Mesenteric fat pad (tissue), 1 donor: ENCODE results near the gene POLDIP3. TPM values are rescaled to one million over a fixed set of nuclear protein-coding genes. Genes with fewer than 3 reads are reported as not detected.

Experiments used
- DNase-seq: peaks from one replicate; pipeline ENCODE4 v3.0.0-alpha.2; 2020; ENCODE audit warnings: low spot score
- total RNA-seq: library from RNA; stranded (reverse); fragmentation: NEBNext Ultra II Directional; extraction: Animal tissue kit (Norgen Biotek cat#: 25700); gene quantifications from one replicate; pipeline ENCODE4 v1.2.1, GENCODE V29; 2021
- donor health status: DM: yes; HTN: yes; CAD: no.

Gene POLDIP3
- total RNA-seq, 1 donor from 2014 or later: 38.2 TPM

DNA sequence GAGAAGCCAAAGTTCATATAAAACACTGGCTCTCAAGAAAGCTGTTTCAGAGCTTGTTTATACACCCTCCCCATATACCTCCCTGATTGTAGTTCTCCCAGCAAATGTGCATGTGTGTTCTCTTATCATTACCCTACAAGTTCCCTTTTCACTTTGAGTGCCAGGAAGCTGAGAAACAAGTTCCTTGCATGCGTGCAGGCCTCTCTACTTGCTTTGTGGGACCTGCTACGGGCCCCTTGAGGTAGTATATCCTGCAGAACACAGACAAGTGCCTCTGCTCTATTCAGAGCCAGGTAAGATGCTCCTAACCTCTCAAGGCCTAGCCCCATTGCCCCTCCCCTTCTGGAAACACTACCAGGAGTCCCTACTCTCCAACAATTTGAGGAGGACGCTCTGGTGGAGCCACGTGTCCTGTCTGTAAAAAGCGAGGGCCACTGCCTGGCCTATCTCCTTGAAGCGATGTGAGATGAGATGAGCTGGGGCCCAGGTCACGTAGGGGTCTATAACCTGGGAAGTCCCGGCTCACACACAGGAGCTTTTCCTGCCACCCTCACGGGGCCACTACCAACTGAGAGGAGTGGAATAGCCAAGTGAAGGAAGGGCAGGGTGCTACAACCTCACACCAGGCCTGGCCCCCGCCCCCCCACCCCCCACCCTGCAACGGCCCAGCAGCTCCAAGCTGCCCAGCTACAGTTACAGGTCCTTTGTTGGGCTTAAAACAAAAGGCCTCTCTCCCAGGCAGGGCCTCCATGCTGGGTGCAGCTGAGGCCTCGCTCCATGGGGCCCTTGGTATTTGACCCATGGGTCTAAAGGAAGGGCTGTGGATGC, 28.3 kb upstream of the POLDIP3 start:
- DNase-seq: no peak

DNA sequence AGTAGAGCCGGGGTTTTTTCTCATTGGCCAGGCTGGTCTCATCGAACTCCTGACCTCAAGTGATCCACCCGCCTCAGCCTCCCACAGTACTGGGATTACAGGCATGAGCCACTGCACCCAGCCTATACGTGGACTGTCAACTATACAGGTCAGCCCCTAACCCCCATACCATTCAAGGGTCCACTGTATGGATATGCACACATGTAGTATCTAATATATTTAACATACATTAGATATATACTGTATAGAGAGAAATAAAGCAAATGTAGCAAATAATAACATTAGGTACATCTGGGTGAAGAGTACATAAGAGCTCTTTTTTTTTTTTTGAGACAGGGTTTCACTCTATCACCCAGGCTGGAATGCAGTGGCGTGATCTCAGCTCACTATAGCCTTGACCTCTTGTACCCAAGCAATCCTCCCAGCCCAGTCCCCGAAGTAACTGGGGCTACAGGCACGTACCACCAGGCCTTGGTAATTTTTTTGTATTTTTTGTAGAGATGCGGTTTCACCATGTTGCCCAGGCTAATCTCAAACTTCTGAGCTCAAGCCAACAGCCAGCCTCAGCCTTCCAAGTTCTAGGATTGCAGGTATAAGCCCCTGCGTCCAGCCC, 27.2 kb upstream of the POLDIP3 start:
- no peak for DNase-seq

DNA sequence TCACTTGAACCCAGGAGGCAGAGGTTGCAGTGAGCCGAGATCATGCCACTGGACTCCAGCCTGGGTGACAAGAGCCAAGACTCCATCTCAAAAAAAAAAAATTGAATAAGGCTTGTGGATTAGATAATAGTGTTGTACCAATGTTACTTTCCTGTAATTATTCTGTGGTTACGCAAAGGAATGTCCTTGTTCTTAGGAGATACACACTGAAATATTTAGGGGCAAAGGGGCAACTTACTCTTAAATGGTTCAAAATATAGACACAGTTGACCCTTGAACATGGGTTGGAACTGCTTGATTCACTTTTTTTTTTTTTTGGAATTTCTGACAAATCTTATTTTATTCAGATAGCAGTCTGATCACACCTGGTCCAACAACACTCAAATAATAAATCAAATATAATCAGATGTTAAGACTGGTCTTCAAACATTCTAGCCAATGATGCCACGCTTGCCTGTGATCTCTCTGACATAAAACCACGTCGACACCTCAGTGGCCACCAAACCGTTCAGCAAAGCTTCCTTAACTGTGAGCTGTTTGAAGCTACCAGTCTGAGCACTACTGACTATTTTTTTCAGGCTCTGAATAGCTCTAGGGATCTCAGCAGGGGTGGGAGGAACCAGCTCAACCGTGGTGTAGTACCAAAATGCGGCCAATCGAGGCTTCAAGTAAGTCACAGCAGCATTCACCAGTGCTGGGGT, 25.0 kb upstream of the POLDIP3 start:
- no peak for DNase-seq

GRCh38 chr22:42637555-42637954, 22.9 kb upstream of the POLDIP3 start:
- DNase-seq: no peak

DNA sequence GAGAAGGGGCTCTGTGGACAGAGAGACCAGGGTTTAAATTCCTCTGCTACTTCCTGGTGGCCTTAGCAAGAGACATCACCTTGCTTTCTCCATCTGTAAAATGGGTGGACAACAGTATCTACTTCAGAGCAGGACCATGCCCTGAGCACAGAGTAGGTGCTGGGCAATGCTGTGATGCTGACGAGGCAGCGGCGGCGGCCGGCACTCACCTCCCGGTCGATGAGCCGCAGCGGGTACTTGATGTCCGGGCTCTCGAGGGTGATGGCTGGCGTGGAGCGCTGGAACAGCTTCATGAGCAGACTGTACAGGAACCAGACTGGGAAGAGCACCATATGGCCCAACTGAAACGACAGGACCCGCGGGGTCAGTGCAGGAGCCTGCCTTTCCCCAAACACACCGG, 21.8 kb upstream of the POLDIP3 start:
- DNase-seq: no peak

DNA sequence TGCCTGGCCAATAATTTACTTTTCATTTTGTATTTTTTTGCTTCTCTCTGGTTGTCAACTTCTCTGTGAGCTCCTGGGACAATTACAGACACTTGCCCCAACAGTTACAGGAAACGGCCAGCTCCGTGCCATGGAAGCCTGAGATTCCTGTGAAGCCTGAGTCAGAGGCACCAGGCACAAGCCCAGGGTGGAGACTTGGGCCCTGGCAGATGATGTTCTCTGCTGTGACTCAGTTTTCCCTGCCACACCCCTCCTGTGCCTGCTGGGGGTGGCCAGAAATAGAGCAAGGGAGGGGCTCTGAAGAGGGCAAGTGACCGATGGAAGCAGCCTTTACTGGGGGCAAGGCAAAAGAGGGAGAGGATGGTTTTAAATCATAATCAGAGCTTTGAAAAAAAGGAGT, 20.8 kb upstream of the POLDIP3 start:
- no peak for DNase-seq

- no peak for DNase-seq
Observed at GRCh38 chr22:42633013-42633412, 18.3 kb upstream of the POLDIP3 start.

DNA sequence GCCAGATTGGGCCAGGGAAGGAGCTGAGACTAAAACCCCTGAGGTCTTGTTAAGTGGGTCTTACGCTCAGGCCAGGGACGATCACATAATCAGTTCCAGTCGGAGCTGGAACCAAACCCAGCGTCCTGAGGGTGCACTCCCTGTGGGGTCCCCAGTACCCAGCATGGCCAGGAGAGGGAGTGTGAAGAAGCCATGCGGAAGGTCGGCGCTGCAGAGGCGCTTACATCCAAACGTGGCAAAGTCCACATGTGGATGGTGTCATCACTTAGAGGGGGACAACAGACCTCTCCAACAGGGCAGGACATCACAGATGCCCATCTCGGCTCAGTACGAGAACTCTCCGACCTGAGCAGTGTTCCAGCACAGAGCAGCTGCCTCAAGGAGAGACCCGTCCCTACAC, 17.4 kb upstream of the POLDIP3 start:
- DNase-seq: no peak

GRCh38 chr22:42630901-42631602, 16.4 kb upstream of the POLDIP3 start:
- DNase-seq: no peak

DNA sequence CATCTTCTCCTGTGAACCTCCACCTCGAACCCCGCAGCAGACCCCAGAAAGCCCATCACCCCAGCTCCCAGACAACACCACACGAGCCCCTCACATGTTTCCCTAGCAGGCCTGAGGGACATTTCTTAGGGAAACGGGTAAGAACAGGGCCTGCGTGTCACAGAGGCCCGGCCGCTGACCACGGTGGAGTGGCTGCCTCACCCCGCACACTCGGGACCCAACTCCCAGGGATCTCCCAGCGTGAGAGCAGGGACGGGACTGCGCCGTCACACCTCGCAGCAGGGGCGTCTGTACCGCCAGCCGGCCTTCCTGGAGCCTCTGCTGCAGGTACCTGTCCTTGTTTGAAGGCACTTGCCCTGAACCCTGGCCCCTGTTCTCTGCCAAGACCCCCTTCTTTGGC, 15.5 kb upstream of the POLDIP3 start:
- DNase-seq: no peak

DNA sequence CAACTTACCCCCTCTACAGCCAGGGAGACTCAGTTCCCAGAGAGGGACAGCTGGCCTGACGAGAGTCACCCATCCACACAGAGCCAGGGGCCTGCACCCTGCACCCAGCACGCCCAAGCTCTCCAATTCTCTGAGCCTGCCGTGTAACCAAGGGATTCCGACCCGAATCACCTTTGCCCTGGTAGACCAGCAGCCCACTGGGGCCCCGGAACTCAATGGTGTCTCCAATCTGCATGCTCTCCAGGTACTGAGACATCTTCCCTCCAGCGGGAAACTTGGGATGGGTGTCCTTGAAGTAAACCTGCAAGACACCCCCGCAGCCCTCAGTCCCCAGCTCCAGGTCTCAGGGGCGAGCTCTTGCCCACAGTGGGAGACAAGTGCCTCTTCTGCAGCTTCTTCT, 13.3 kb upstream of the POLDIP3 start:
- DNase-seq: no peak

GRCh38 chr22:42626951-42627625, 12.4 kb upstream of the POLDIP3 start:
- DNase-seq: no peak

- DNase-seq: no peak
Observed at GRCh38 chr22:42626431-42626830, 11.7 kb upstream of the POLDIP3 start.

DNA sequence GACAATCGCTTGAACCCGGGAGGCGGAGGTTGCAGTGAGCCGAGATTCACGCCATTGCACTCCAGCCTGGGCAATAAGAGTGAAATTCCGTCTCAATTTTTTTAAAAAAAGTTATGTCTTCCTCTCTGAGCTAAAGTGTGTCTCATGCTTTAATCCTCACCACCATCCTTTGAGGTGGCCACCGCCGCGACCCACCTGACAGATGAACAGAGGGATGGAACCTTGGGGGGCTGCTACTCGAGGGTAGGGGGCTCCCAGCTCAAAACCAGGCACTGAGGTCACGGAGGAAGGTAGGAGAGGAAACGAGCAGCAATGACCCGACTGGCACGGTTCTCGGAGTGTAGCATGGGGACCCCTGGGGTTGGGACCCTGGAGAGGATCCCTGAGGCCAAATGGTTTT, 10.7 kb upstream of the POLDIP3 start:
- DNase-seq: no peak

DNA sequence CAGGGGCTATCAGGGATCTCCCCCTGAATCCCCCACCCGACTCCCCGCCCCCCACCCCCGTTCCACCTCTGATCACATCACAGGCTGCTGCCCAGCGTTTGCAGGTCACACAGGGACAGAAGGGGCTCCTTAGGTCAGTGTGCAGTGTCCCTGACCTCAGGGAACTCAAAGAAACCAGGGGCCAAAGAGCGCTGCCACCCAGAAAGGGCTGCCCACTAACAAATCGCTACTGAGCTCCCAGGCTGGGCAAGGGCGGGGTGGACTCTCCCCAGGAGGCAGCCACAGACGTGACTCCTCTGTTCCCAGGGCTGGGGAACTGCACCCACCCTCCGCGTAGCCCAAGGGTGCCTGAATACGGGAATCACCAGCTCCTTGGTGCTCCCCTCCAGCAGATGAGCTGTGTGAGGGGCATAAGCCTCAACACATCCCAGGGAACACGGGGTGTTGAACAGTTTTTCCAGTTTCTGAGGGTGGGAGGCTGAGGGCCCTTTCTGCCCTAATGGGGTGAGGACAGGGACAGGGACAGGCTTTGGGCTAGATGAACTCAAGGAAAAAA, 9.9 kb upstream of the POLDIP3 start:
- no peak for DNase-seq

- DNase-seq: no peak
Observed at GRCh38 chr22:42623756-42624441, 9.2 kb upstream of the POLDIP3 start.

DNA sequence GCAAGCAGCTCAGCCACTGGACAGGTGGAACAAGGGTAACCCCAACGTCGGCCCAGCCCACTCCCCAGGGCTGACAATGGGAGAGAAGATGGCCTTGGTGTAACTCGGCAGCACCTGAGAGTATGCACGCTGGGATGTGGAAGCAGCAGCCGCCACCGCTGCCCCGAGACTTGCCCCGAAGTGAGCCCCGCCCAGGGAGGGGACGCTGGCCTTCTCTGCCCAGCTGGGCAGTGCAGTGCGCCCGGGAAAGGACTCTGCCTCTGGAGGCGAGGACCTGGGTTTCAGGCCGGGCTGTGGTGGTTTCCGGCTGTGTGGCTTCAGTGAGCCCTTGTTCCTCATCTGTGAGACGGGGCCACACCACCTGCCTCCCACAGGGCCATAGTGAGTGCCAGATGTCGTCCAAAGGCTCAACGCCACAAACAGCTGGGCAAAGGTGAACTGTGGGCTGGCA, 8.6 kb upstream of the POLDIP3 start:
- no peak for DNase-seq

- DNase-seq: no peak
Observed at GRCh38 chr22:42622061-42622710, 7.5 kb upstream of the POLDIP3 start.

DNA sequence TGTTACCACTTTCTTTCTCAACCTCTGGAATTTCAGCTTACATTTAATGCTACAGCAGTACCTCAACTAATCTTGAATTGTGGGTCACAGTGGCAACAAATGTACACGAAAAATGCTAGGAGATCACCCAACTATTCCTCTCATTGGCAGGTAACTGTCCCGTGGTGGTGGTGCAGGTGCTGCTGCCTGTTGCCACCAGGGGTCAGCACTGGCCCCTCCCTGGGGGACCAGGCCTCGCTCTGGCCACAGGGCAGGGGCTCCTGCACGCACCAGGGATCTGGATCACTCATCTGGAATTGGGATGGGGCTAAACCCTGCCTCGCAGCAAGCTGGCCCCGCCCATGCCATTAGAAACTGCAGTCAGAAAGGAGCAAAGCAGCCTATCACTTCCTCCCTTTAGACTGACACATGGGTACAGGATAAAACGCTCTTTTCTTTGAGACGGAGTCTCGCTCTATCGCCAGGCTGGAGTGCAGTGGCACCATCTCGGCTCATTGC, 6.9 kb upstream of the POLDIP3 start:
- no peak for DNase-seq
